SU-DHL-6 (cell line): ENCODE results near the gene CCDC88A.

Experiments used
- CTCF ChIP-seq: fragments of 200-600 bp; sonication (generic); IDR thresholded peaks from one replicate; pipeline ENCODE4 v1.5.1; 2017; ENCODE audit warnings: antibody characterized with exemption, mild to moderate bottlenecking, low read length, moderate library complexity; ENCODE audit not compliant: insufficient read depth, poor library complexity, severe bottlenecking
- EZH2phosphoT487 ChIP-seq: fragments of 200-600 bp; sonication (generic), shearing (Covaris generic); conservative IDR thresholded peaks from 2 replicates; pipeline ENCODE4 v1.6.1; 2018; ENCODE audit warnings: mild to moderate bottlenecking, antibody characterized with exemption, low read length, moderate library complexity, mixed read lengths

- TF ChIP-seq CTCF = no peak
- TF ChIP-seq EZH2phosphoT487 = no peak
Measured at GRCh38 chr2:55419233-55419678, 400 bp downstream of the CCDC88A start.
